Measurements from ENCODE around the gene ATP6V0D1. TPM values are rescaled to one million over a fixed set of nuclear protein-coding genes. Genes with fewer than 3 reads are reported as not detected.
"Not testable (repeated sequence)": the region's sequence is repeated elsewhere in the genome, so short reads cannot be mapped to it uniquely, and the experiment has no call there.

The ATP6V0D1 gene
- total RNA-seq, 1 donor from 2014 or later: 64.3 TPM

DNA sequence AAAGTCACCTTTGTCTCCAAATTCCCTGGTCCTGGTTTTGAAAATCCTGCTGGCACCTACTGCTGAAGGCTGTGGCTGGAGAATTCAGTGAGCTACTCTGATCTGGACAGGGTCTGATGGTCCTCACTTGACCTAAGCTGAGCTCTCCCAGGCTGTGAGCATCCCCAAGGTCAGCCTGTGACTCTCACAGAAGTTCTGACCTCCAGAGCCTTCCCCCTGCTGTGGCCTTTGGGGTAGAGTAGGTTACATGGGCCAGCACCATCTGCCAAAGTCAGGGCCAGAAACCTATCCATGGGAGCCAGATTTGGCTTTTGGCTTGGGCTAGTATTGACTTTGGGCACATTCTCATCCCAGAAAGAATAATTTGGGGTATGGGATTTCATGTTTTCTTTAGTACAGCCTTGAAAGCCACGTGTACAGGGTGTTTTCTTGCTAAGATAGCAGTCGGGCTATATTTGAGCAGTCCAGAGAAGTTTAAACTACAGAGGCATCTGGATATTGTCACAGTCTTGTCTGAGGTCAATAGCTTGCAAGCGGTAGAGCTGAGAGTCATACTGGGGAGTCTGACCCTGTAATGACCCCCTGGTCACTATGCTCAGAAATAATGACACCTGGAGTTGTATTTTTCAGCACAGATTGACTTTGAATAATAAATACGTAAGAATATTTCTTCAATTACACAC lies 8.6 kb upstream of the ATP6V0D1 start:
- no peaks in the 10 kb centered on the region for H3K36me3 ChIP-seq
- intact Hi-C loops (cut with DNase I): no loop called here
- H3K4me1 ChIP-seq: peaks cover 0 to 6% of the 10 kb centered on the region in 2 donors
- TF ChIP-seq, protein P1, sequence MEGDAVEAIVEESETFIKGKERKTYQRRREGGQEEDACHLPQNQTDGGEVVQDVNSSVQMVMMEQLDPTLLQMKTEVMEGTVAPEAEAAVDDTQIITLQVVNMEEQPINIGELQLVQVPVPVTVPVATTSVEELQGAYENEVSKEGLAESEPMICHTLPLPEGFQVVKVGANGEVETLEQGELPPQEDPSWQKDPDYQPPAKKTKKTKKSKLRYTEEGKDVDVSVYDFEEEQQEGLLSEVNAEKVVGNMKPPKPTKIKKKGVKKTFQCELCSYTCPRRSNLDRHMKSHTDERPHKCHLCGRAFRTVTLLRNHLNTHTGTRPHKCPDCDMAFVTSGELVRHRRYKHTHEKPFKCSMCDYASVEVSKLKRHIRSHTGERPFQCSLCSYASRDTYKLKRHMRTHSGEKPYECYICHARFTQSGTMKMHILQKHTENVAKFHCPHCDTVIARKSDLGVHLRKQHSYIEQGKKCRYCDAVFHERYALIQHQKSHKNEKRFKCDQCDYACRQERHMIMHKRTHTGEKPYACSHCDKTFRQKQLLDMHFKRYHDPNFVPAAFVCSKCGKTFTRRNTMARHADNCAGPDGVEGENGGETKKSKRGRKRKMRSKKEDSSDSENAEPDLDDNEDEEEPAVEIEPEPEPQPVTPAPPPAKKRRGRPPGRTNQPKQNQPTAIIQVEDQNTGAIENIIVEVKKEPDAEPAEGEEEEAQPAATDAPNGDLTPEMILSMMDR (IDR thresholded peaks at IDR 0.05): no peak
- H3K27me3 ChIP-seq: no peaks in the 10 kb centered on the region
- DNase-seq (ENCODE audit: low spot score in 2 of 2): no peak
- no peaks in the 10 kb centered on the region for H3K9me3 ChIP-seq
- H3K4me3 ChIP-seq: no peak overlapping the region
- peak overlapping the region; percentile 33 to 42 for H3K27ac ChIP-seq

DNA sequence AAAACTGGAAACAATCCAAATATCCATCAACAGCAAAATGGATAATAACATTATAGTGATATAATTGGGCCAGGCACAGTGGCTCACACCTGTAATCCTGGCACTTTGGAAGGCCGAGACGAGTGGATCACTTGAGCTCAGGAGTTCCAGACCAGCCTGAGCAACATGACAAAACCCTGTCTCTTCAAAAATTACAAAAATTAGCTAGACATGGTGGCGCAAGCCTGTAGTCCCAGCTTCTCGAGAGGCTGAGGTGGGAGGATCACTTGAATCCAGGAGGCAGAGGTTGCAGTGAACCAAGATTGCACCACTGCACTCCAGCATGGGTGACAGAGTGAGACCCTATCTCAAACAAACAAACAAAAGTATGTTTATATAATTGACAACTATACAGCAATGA lies 6.6 kb upstream of the ATP6V0D1 start:
- H3K4me1 ChIP-seq; DNase-seq (ENCODE audit: low spot score in 2 of 2); H3K36me3 ChIP-seq; H3K27me3 ChIP-seq; intact Hi-C loops (cut with DNase I); H3K4me3 ChIP-seq; H3K27ac ChIP-seq; H3K9me3 ChIP-seq: not testable (repeated sequence)

DNA sequence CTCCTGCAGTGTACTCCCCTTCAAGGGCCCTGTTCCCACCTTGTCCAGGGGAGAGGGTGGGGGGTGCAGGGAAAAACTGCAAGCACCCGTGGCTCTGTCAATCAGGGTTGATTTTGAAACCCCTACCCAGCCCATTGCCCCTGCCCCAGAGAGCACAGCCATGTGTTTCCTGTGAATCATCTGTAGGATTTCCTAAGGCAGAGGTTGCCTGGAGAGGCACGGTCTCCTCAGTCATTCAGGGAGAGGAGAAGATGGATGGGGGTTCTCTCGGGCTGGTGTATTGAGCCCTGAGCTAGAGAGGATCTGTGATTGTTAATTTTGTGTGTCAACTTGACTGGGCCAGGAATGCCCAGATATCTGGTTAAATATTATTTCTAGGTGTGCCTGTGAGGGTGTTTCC lies 5.8 kb upstream of the ATP6V0D1 start:
- Histone ChIP-seq H3K9me3 (no peaks in the 10 kb centered on the region), H3K4me3 (no peak overlapping the region), H3K27ac (no peak overlapping the region), H3K36me3 (no peaks in the 10 kb centered on the region), H3K27me3 (no peaks in the 10 kb centered on the region), H3K4me1 (peaks cover 4 to 15% of the 10 kb centered on the region in 2 donors)
- intact Hi-C loops (cut with DNase I): no loop called here
- no peak for DNase-seq (ENCODE audit: low spot score in 2 of 2)
- TF ChIP-seq, protein P1 (IDR thresholded peaks at IDR 0.05): no peak

DNA sequence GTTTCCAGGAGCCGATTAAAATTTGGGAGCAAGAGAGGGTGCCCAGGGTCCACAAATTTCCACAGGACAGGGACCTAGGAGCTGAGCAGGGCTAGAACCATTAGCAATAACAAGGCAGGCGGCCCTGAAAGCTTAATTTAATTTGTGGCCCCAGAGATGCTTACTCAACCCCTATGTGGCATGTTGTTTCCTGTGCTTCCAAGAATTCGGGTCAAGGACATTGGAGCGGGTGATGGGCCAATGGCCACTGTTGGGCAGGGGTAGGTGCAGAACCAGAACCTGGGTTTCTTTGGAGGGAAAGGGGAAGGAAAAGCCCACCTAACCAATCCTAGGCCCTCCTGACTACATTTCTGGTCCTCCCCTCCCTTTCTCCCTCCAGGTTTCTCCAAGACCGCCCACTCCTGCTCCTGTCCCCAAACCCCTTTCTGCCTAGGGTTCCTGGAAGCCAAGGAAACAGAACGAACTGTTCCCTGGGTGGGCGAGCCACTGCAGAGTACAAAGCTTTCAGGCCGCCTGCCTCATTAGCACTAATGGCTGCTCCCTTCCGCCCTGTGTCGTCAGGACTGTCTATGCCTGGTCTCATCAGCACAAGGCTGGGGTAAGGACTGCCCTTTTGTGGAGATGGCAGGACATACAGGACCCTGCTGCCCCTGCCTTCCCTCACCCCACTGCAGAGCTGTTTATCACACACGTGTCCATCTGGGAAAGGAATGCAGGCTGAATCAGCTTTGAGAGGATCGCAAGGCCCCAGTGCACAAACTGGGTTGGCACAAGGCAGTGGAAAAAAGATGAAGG lies 3.0 kb upstream of the ATP6V0D1 start:
- no peaks in the 10 kb centered on the region for H3K27me3 ChIP-seq
- H3K4me1 ChIP-seq: peaks cover 4 to 23% of the 10 kb centered on the region in 2 donors
- DNase-seq (ENCODE audit: low spot score in 2 of 2): no peak
- H3K36me3 ChIP-seq: no peaks in the 10 kb centered on the region
- no peak overlapping the region for H3K27ac ChIP-seq
- no peak overlapping the region for H3K4me3 ChIP-seq
- no peaks in the 10 kb centered on the region for H3K9me3 ChIP-seq
- intact Hi-C loops (cut with DNase I): loop anchor here (5.0 kb wide), 1 partner anchor 78 kb away; the partner anchor contains the start of gene CTCF
- TF ChIP-seq, protein P1 (IDR thresholded peaks at IDR 0.05): no peak

DNA sequence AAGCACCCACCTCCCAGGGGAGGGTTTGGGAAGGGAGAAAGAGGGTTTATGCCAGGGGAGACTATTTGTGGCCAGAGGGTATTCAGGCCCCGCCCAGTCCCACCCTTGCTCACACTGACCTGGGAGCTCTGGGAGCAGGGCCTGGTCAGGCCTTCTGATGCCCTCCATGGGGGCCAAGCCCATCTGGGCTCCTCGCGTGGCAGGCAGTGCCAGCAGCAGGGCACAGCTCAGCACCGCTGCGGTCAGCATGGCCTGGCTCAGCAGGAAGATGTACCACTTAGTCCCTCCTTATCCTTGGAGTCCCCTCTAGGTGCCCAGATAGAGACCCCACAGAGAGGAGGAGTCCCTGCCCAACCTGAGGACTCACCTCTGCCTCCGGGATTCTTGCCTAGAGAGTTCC lies 2.2 kb upstream of the ATP6V0D1 start, which contains the start of gene AGRP:
TSS of gene AGRP (minus strand) at position 398 of the 400 bp plus-strand sequence. CDS start at position 249, 149 bp downstream.
- Histone ChIP-seq H3K36me3 (no peaks in the 10 kb centered on the region), H3K9me3 (no peaks in the 10 kb centered on the region), H3K4me3 (peak within 1 kb of the TSS in 1 of 2 donors; percentile 73), H3K27me3 (no peaks in the 10 kb centered on the region), H3K27ac (no peak within 1 kb of the TSS), H3K4me1 (peaks cover 4 to 24% of the 10 kb centered on the region in 2 donors)
- TF ChIP-seq, protein P1 (IDR thresholded peaks at IDR 0.05): no peak
- no peak for DNase-seq (ENCODE audit: low spot score in 2 of 2)
- intact Hi-C loops (cut with DNase I): loop anchor here (5.0 kb wide), 1 partner anchor 79 kb away; the partner anchor contains the start of gene CTCF

All from ascending aorta (tissue), 2 donors.